ENCODE results near the gene TLE3. TPM values are rescaled to one million over a fixed set of nuclear protein-coding genes. Genes with fewer than 3 reads are reported as not detected.

TLE3 gene
- total and polyA plus RNA-seq, 2 experiments from 2014 or later = 21.2 to 45.9 TPM

DNA sequence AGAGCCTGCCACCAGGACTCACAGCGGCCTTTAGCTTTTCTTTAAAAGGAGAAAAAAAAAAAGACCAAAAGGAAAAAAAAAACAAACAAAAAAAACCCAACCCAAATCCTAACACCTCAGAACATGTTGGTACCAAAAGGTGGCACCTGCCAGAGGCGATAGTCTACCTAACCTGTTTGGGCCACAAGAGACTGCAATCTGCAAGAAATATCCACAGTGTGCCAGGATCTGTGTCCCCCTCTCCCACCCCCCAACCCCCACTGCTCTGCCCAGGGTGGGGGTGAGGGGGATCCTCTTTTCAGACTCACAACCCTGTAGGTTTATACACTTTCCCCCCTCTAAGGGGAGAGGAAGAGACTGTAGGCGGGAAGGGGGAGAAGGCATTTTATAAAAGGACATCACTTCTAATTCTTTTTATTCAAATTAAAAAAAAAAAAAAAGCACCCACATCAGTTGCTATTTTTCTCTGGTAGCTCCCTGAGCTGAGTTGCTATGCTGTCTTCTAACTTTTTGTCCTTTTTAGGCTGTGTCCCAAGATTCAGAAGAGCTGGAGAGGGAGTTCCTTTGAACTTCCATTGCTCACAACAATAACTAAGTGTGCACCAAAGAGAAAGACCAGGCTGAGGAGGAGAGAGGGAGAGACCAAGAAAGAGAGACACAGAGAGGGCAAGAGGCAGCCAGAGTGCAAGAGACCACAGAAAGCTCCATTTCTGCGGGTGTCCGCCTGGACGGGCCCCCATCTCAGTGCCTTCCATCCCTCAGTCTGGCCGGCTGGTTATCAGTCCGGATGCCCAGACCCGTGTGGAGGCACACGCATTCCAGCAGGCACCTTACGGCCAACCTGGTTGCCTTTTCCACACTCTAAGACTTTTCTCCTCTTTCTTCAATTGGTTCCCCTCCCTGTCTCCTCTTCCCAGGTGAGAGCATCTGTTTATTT lies 48.9 kb downstream of the TLE3 start:
- DNase-seq (ENCODE audit: low spot score) = no peak
- peaks cover under 1% of the 10 kb centered on the region for H3K36me3 ChIP-seq (replicated peaks; ENCODE audit: insufficient read depth, low read depth)
- WGBS (ENCODE audit: low lambda C conversion rate, missing lambda C conversion rate) = 92% methylated on average over 11 of the region's 11 CpGs
- H3K79me2 ChIP-seq = no peaks in the 10 kb centered on the region
- TF ChIP-seq, protein P1, sequence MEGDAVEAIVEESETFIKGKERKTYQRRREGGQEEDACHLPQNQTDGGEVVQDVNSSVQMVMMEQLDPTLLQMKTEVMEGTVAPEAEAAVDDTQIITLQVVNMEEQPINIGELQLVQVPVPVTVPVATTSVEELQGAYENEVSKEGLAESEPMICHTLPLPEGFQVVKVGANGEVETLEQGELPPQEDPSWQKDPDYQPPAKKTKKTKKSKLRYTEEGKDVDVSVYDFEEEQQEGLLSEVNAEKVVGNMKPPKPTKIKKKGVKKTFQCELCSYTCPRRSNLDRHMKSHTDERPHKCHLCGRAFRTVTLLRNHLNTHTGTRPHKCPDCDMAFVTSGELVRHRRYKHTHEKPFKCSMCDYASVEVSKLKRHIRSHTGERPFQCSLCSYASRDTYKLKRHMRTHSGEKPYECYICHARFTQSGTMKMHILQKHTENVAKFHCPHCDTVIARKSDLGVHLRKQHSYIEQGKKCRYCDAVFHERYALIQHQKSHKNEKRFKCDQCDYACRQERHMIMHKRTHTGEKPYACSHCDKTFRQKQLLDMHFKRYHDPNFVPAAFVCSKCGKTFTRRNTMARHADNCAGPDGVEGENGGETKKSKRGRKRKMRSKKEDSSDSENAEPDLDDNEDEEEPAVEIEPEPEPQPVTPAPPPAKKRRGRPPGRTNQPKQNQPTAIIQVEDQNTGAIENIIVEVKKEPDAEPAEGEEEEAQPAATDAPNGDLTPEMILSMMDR (IDR thresholded peaks at IDR 0.05; ENCODE audit: poor library complexity) = no peak
- TF ChIP-seq EZH2 (IDR thresholded peaks at IDR 0.05; ENCODE audit: borderline replicate concordance) (no peak), EZH2phosphoT487 (IDR thresholded peaks at IDR 0.05; ENCODE audit: low read depth, severe bottlenecking, unreplicated experiment) (no peak)
- H3K4me2 ChIP-seq = no peak overlapping the region
- no peaks in the 10 kb centered on the region for H3K9me2 ChIP-seq (replicated peaks; ENCODE audit: insufficient read depth)
- H3K9me3 ChIP-seq (ENCODE audit: low read depth) = no peaks in the 10 kb centered on the region
- H3K4me3 ChIP-seq = no peak overlapping the region
- no peak overlapping the region for H3K27ac ChIP-seq
- H3K4me1 ChIP-seq (ENCODE audit: insufficient read depth) = no peaks in the 10 kb centered on the region
- no peak overlapping the region for H2AFZ ChIP-seq
- H3K27me3 ChIP-seq = no peaks in the 10 kb centered on the region
- H4K20me1 ChIP-seq (ENCODE audit: insufficient read depth, poor library complexity, severe bottlenecking) = no peaks in the 10 kb centered on the region

DNA sequence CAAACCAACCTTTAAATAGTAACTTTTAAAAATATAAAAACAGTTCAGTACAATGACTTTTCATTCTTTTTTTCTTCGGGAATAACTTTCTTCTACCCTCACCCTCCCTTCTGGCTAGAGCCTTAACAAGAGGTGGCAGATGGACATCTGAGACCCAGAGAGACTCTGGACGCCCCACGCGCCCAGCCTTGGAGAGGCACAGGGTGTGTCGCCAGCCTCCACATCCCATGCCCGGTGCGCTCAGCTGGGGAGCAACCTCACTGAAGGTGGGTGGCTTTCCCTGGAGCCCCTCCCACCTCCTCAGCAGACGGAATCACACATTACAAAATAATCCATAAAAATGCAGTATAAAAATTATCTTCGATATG lies 49.5 kb downstream of the TLE3 start:
- Histone ChIP-seq H3K4me3 (no peak overlapping the region), H3K27ac (no peak overlapping the region), H3K9me2 (replicated peaks; ENCODE audit: insufficient read depth) (no peaks in the 10 kb centered on the region), H4K20me1 (ENCODE audit: insufficient read depth, poor library complexity, severe bottlenecking) (no peaks in the 10 kb centered on the region), H3K4me2 (no peak overlapping the region), H3K9me3 (ENCODE audit: low read depth) (no peaks in the 10 kb centered on the region), H2AFZ (no peak overlapping the region), H3K4me1 (ENCODE audit: insufficient read depth) (no peaks in the 10 kb centered on the region), H3K36me3 (replicated peaks; ENCODE audit: insufficient read depth, low read depth) (no peaks in the 10 kb centered on the region), H3K27me3 (no peaks in the 10 kb centered on the region), H3K79me2 (no peaks in the 10 kb centered on the region)
- TF ChIP-seq EZH2 (IDR thresholded peaks at IDR 0.05; ENCODE audit: borderline replicate concordance) (no peak), EZH2phosphoT487 (IDR thresholded peaks at IDR 0.05; ENCODE audit: low read depth, severe bottlenecking, unreplicated experiment) (no peak)
- TF ChIP-seq, protein P1 (IDR thresholded peaks at IDR 0.05; ENCODE audit: poor library complexity) = no peak
- no peak for DNase-seq (ENCODE audit: low spot score)
- 94% methylated on average over 9 of the region's 9 CpGs for WGBS (ENCODE audit: low lambda C conversion rate, missing lambda C conversion rate)

DNA sequence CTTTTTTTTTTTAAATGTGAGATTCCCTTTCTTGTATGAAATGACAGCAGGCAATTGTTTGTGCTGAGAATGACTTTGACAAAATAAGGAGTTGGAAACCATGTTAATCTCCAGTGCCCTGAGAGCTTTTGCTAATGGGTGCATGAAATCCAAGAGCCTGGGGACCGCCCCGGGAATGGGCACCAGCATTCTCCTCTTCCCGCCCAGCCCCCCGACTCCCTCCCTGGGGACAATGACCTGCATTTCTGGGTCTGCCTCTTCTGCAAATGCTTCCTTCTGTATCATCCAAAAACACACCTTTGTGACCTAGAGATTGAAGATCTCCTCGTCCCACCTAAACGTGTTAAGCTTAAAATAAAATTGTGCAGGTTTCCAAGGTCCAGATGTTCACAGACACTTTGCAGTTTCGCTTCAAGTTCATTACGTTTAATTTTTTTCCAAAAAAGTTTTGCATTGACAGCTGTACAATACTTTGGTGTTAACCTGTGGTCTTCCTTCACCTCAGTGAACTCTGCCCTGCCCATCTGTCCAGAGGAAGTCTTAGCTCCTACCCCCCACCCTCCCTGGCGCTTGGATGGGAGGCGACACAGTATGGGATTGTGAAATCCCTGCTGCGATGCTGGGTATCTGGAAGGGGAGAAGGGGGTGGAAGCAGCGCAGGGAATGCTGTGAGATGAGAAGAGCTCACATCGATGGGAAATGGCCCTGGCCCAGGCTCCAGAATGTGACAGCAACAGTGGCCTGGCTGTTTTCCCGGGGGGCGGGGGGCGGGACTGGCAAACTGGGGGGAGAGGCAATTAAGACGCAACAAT lies 50.1 kb downstream of the TLE3 start:
- Histone ChIP-seq H4K20me1 (ENCODE audit: insufficient read depth, poor library complexity, severe bottlenecking) (no peaks in the 10 kb centered on the region), H2AFZ (no peak overlapping the region), H3K36me3 (replicated peaks; ENCODE audit: insufficient read depth, low read depth) (no peaks in the 10 kb centered on the region), H3K9me2 (replicated peaks; ENCODE audit: insufficient read depth) (no peaks in the 10 kb centered on the region), H3K27me3 (no peaks in the 10 kb centered on the region), H3K4me1 (ENCODE audit: insufficient read depth) (no peaks in the 10 kb centered on the region), H3K4me3 (no peak overlapping the region), H3K4me2 (no peak overlapping the region), H3K27ac (no peak overlapping the region), H3K9me3 (ENCODE audit: low read depth) (no peaks in the 10 kb centered on the region), H3K79me2 (no peaks in the 10 kb centered on the region)
- no peak for DNase-seq (ENCODE audit: low spot score)
- TF ChIP-seq, protein P1 (IDR thresholded peaks at IDR 0.05; ENCODE audit: poor library complexity) = no peak
- TF ChIP-seq EZH2 (IDR thresholded peaks at IDR 0.05; ENCODE audit: borderline replicate concordance) = no peak
- TF ChIP-seq EZH2phosphoT487 (IDR thresholded peaks at IDR 0.05; ENCODE audit: low read depth, severe bottlenecking, unreplicated experiment) = no peak
- 89% methylated on average over 17 of the region's 17 CpGs for WGBS (ENCODE audit: low lambda C conversion rate, missing lambda C conversion rate)

All from hepatocyte (in vitro differentiated cells).